ENCODE measurements around the gene SSTR3. TPM values are rescaled to one million over a fixed set of nuclear protein-coding genes. Genes with fewer than 3 reads are reported as not detected.

The SSTR3 gene
- total RNA-seq, 1 experiment from 2014 or later = 0.22 TPM

DNA sequence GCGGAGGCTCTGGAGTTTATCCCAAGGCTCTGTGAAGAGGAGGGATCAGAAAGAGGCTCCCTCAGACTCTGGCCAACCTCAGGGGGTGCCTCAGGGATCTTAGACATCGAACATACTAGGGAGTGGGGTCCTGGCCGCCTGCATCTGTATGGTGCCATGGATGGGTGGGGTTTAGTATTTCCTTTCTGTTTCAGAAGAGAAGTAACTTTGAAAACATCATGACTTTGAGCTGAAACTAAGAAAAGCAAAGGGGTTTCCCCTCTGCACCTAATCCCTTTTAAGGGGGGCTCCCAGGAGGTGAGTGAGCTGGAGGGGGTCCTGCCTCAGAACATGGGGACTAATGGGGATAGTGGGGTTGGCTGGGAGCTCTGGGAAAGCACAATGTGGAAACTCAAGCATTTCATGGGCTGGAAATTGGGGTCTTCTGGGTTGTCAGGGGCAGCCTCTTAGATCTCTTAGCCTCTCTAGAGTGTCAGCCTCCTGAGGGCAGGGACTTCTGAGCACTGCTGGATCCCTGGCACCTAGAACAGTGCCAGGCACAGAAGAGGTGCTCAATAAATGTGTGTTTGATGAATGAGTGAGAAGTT is 11.8 kb upstream of the SSTR3 start:
- ATAC-seq (no peak), DNase-seq (ENCODE audit: low spot score) (no peak)
- POLR2A ChIA-PET = no interaction called here
- peaks cover 12% of the 10 kb centered on the region for H3K9me3 Mint-ChIP-seq
- H3K27ac Mint-ChIP-seq = no peak overlapping the region
- H3K27me3 Mint-ChIP-seq (ENCODE audit: low read depth) = peaks cover 16% of the 10 kb centered on the region
- no peaks in the 10 kb centered on the region for H3K36me3 Mint-ChIP-seq
- peaks cover 5% of the 10 kb centered on the region for H3K4me1 Mint-ChIP-seq
- no peak overlapping the region for H3K4me3 Mint-ChIP-seq
- CTCF ChIA-PET = no interaction called here
- TF ChIP-seq, protein P1, sequence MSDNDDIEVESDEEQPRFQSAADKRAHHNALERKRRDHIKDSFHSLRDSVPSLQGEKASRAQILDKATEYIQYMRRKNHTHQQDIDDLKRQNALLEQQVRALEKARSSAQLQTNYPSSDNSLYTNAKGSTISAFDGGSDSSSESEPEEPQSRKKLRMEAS (CRISPR knock-in tag; IDR thresholded peaks at IDR 0.05) = no peak
- TF ChIP-seq, protein P2, sequence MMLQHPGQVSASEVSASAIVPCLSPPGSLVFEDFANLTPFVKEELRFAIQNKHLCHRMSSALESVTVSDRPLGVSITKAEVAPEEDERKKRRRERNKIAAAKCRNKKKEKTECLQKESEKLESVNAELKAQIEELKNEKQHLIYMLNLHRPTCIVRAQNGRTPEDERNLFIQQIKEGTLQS (CRISPR knock-in tag; conservative IDR thresholded peaks at IDR 0.05) = no peak
- TF ChIP-seq, protein P3, sequence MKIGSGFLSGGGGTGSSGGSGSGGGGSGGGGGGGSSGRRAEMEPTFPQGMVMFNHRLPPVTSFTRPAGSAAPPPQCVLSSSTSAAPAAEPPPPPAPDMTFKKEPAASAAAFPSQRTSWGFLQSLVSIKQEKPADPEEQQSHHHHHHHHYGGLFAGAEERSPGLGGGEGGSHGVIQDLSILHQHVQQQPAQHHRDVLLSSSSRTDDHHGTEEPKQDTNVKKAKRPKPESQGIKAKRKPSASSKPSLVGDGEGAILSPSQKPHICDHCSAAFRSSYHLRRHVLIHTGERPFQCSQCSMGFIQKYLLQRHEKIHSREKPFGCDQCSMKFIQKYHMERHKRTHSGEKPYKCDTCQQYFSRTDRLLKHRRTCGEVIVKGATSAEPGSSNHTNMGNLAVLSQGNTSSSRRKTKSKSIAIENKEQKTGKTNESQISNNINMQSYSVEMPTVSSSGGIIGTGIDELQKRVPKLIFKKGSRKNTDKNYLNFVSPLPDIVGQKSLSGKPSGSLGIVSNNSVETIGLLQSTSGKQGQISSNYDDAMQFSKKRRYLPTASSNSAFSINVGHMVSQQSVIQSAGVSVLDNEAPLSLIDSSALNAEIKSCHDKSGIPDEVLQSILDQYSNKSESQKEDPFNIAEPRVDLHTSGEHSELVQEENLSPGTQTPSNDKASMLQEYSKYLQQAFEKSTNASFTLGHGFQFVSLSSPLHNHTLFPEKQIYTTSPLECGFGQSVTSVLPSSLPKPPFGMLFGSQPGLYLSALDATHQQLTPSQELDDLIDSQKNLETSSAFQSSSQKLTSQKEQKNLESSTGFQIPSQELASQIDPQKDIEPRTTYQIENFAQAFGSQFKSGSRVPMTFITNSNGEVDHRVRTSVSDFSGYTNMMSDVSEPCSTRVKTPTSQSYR (CRISPR knock-in tag; IDR thresholded peaks at IDR 0.05) = no peak
- TF ChIP-seq, protein P4, sequence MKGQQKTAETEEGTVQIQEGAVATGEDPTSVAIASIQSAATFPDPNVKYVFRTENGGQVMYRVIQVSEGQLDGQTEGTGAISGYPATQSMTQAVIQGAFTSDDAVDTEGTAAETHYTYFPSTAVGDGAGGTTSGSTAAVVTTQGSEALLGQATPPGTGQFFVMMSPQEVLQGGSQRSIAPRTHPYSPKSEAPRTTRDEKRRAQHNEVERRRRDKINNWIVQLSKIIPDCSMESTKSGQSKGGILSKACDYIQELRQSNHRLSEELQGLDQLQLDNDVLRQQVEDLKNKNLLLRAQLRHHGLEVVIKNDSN (CRISPR knock-in tag; IDR thresholded peaks at IDR 0.05) = no peak
- TF ChIP-seq FOXJ3 (CRISPR knock-in tag; IDR thresholded peaks at IDR 0.05; ENCODE audit: borderline replicate concordance) (no peak), ATF1 (CRISPR knock-in tag; IDR thresholded peaks at IDR 0.05) (no peak), FOXK1 (CRISPR knock-in tag; IDR thresholded peaks at IDR 0.05) (no peak), IRF2 (CRISPR knock-in tag; IDR thresholded peaks at IDR 0.05; ENCODE audit: borderline replicate concordance, low read depth) (no peak), GTF2I (CRISPR knock-in tag; conservative IDR thresholded peaks at IDR 0.05) (no peak), NR1H2 (CRISPR knock-in tag; IDR thresholded peaks at IDR 0.05) (no peak)
- TF ChIP-seq, protein P5, sequence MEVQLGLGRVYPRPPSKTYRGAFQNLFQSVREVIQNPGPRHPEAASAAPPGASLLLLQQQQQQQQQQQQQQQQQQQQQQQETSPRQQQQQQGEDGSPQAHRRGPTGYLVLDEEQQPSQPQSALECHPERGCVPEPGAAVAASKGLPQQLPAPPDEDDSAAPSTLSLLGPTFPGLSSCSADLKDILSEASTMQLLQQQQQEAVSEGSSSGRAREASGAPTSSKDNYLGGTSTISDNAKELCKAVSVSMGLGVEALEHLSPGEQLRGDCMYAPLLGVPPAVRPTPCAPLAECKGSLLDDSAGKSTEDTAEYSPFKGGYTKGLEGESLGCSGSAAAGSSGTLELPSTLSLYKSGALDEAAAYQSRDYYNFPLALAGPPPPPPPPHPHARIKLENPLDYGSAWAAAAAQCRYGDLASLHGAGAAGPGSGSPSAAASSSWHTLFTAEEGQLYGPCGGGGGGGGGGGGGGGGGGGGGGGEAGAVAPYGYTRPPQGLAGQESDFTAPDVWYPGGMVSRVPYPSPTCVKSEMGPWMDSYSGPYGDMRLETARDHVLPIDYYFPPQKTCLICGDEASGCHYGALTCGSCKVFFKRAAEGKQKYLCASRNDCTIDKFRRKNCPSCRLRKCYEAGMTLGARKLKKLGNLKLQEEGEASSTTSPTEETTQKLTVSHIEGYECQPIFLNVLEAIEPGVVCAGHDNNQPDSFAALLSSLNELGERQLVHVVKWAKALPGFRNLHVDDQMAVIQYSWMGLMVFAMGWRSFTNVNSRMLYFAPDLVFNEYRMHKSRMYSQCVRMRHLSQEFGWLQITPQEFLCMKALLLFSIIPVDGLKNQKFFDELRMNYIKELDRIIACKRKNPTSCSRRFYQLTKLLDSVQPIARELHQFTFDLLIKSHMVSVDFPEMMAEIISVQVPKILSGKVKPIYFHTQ (CRISPR knock-in tag; IDR thresholded peaks at IDR 0.05) = no peak
- TF ChIP-seq, protein P6, sequence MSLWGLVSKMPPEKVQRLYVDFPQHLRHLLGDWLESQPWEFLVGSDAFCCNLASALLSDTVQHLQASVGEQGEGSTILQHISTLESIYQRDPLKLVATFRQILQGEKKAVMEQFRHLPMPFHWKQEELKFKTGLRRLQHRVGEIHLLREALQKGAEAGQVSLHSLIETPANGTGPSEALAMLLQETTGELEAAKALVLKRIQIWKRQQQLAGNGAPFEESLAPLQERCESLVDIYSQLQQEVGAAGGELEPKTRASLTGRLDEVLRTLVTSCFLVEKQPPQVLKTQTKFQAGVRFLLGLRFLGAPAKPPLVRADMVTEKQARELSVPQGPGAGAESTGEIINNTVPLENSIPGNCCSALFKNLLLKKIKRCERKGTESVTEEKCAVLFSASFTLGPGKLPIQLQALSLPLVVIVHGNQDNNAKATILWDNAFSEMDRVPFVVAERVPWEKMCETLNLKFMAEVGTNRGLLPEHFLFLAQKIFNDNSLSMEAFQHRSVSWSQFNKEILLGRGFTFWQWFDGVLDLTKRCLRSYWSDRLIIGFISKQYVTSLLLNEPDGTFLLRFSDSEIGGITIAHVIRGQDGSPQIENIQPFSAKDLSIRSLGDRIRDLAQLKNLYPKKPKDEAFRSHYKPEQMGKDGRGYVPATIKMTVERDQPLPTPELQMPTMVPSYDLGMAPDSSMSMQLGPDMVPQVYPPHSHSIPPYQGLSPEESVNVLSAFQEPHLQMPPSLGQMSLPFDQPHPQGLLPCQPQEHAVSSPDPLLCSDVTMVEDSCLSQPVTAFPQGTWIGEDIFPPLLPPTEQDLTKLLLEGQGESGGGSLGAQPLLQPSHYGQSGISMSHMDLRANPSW (CRISPR knock-in tag; conservative IDR thresholded peaks at IDR 0.05; ENCODE audit: low read depth) = no peak
- TF ChIP-seq, protein P7, sequence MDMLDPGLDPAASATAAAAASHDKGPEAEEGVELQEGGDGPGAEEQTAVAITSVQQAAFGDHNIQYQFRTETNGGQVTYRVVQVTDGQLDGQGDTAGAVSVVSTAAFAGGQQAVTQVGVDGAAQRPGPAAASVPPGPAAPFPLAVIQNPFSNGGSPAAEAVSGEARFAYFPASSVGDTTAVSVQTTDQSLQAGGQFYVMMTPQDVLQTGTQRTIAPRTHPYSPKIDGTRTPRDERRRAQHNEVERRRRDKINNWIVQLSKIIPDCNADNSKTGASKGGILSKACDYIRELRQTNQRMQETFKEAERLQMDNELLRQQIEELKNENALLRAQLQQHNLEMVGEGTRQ (CRISPR knock-in tag; IDR thresholded peaks at IDR 0.05) = no peak
- TF ChIP-seq, protein P8, sequence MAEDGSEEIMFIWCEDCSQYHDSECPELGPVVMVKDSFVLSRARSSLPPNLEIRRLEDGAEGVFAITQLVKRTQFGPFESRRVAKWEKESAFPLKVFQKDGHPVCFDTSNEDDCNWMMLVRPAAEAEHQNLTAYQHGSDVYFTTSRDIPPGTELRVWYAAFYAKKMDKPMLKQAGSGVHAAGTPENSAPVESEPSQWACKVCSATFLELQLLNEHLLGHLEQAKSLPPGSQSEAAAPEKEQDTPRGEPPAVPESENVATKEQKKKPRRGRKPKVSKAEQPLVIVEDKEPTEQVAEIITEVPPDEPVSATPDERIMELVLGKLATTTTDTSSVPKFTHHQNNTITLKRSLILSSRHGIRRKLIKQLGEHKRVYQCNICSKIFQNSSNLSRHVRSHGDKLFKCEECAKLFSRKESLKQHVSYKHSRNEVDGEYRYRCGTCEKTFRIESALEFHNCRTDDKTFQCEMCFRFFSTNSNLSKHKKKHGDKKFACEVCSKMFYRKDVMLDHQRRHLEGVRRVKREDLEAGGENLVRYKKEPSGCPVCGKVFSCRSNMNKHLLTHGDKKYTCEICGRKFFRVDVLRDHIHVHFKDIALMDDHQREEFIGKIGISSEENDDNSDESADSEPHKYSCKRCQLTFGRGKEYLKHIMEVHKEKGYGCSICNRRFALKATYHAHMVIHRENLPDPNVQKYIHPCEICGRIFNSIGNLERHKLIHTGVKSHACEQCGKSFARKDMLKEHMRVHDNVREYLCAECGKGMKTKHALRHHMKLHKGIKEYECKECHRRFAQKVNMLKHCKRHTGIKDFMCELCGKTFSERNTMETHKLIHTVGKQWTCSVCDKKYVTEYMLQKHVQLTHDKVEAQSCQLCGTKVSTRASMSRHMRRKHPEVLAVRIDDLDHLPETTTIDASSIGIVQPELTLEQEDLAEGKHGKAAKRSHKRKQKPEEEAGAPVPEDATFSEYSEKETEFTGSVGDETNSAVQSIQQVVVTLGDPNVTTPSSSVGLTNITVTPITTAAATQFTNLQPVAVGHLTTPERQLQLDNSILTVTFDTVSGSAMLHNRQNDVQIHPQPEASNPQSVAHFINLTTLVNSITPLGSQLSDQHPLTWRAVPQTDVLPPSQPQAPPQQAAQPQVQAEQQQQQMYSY (CRISPR knock-in tag; IDR thresholded peaks at IDR 0.05) = no peak
- TF ChIP-seq, protein P9, sequence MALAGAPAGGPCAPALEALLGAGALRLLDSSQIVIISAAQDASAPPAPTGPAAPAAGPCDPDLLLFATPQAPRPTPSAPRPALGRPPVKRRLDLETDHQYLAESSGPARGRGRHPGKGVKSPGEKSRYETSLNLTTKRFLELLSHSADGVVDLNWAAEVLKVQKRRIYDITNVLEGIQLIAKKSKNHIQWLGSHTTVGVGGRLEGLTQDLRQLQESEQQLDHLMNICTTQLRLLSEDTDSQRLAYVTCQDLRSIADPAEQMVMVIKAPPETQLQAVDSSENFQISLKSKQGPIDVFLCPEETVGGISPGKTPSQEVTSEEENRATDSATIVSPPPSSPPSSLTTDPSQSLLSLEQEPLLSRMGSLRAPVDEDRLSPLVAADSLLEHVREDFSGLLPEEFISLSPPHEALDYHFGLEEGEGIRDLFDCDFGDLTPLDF (CRISPR knock-in tag; IDR thresholded peaks at IDR 0.05) = no peak
- TF ChIP-seq, protein P10, sequence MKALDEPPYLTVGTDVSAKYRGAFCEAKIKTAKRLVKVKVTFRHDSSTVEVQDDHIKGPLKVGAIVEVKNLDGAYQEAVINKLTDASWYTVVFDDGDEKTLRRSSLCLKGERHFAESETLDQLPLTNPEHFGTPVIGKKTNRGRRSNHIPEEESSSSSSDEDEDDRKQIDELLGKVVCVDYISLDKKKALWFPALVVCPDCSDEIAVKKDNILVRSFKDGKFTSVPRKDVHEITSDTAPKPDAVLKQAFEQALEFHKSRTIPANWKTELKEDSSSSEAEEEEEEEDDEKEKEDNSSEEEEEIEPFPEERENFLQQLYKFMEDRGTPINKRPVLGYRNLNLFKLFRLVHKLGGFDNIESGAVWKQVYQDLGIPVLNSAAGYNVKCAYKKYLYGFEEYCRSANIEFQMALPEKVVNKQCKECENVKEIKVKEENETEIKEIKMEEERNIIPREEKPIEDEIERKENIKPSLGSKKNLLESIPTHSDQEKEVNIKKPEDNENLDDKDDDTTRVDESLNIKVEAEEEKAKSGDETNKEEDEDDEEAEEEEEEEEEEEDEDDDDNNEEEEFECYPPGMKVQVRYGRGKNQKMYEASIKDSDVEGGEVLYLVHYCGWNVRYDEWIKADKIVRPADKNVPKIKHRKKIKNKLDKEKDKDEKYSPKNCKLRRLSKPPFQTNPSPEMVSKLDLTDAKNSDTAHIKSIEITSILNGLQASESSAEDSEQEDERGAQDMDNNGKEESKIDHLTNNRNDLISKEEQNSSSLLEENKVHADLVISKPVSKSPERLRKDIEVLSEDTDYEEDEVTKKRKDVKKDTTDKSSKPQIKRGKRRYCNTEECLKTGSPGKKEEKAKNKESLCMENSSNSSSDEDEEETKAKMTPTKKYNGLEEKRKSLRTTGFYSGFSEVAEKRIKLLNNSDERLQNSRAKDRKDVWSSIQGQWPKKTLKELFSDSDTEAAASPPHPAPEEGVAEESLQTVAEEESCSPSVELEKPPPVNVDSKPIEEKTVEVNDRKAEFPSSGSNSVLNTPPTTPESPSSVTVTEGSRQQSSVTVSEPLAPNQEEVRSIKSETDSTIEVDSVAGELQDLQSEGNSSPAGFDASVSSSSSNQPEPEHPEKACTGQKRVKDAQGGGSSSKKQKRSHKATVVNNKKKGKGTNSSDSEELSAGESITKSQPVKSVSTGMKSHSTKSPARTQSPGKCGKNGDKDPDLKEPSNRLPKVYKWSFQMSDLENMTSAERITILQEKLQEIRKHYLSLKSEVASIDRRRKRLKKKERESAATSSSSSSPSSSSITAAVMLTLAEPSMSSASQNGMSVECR (CRISPR knock-in tag; IDR thresholded peaks at IDR 0.05; ENCODE audit: borderline replicate concordance) = no peak

Measured in WTC11 (cell line).